Esophagus squamous epithelium (tissue), 5 donors: ENCODE results near the gene MOB3B. TPM values are rescaled to one million over a fixed set of nuclear protein-coding genes. Genes with fewer than 3 reads are reported as not detected.

Experiments
- DNase-seq: peaks from one replicate; lab custom pipeline; 2025; lab: John Stamatoyannopoulos, UW
- H3K27ac ChIP-seq, 4 donors: fragments of 200-600 bp; sonication (generic); one replicate each; pipeline ENCODE4 v1.5.1; 2016 to 2019; ENCODE audit warnings: mild to moderate bottlenecking in 1 of 4
- H3K27me3 ChIP-seq, 4 donors: fragments of 200-600 bp; sonication (generic); 1 replicate in 3 of 4; 2 replicates in 1 of 4; pipeline versions ENCODE4 v1.5.1 to v1.6.0; 2017 to 2021; ENCODE audit warnings: antibody characterized with exemption in 1 of 4
- H3K36me3 ChIP-seq, 3 donors: fragments of 200-600 bp; sonication (generic); one replicate each; pipeline ENCODE4 v1.5.1; 2016 to 2019
- H3K4me1 ChIP-seq, 3 donors: fragments of 200-600 bp; sonication (generic); one replicate each; pipeline ENCODE4 v1.5.1; 2017 to 2019
- H3K4me3 ChIP-seq, 4 donors: fragments of 200-600 bp; sonication (generic); 1 replicate in 3 of 4; 2 replicates in 1 of 4; pipeline ENCODE4 v1.5.1; 2016 to 2019; ENCODE audit warnings: mild to moderate bottlenecking in 2 of 4, moderate library complexity in 1 of 4
- H3K9me3 ChIP-seq, 3 donors: fragments of 200-600 bp; sonication (generic); one replicate each; pipeline ENCODE4 v1.5.1; 2016 to 2019
- CTCF ChIP-seq, 6 experiments: fragments of 450-650 bp in 4 of 6; fragments of 200-600 bp in 2 of 6; sonication (generic) in 2 of 6; IDR thresholded peaks; one replicate each; pipeline ENCODE4 v1.5.1; 2016 to 2019; ENCODE audit warnings: antibody characterized with exemption in 6 of 6, mild to moderate bottlenecking in 4 of 6, moderate library complexity in 4 of 6
- POLR2A ChIP-seq, 4 donors: fragments of 450-650 bp; IDR thresholded peaks; one replicate each; pipeline ENCODE4 v1.6.1; 2017; ENCODE audit warnings: antibody characterized with exemption in 4 of 4, mild to moderate bottlenecking in 4 of 4, moderate library complexity in 3 of 4
- WGBS, 2 donors: methylation state at CpG; one replicate each; pipeline ENCODE4 v1.1.5; 2018; 5-methylcytosine and 5-hydroxymethylcytosine counted together
- intact Hi-C: fragments of 100-400 bp; cut with DNase I; formaldehyde crosslinking; loops from one replicate; pipeline ENCODE4 v1.15.0; 2022
- total RNA-seq, 4 donors: library from RNA; depleted of rRNA; stranded (reverse); fragments of >200 nt; gene quantifications; one replicate each; pipeline ENCODE4 v1.1.0, GENCODE V29; 2016
- donor health status: DM: yes; HTN: yes; CAD: no.

Gene MOB3B
- total RNA-seq, 4 donors from 2014 or later: 2.2 to 7.6 (median 5.2) TPM

GRCh38 chr9:27340285-27340674 is 189.3 kb downstream of the MOB3B start:
- intact Hi-C loops: no loop called here
- no peak for DNase-seq
- H3K4me1 ChIP-seq: peaks cover 0 to 61% (median 45%) of the 10 kb centered on the region in 3 donors
- H3K36me3 ChIP-seq: no peaks in the 10 kb centered on the region
- H3K27me3 ChIP-seq: no peaks in the 10 kb centered on the region
- H3K9me3 ChIP-seq: no peaks in the 10 kb centered on the region
- TF ChIP-seq CTCF (IDR thresholded peaks at IDR 0.05): no peak
- TF ChIP-seq POLR2A (IDR thresholded peaks at IDR 0.05): no peak
- H3K27ac ChIP-seq: peak overlapping the region in 3 of 4 donors; percentile 37 to 76 (median 55)
- WGBS, 2 donors: 56 to 67% methylated on average over 5 of the region's 5 CpGs
- H3K4me3 ChIP-seq: no peak overlapping the region

- 51 to 68% methylated on average over 11 of the region's 11 CpGs for WGBS, 2 donors
- Histone ChIP-seq H3K27ac (peak overlapping the region; percentile 22 to 76 (median 46)), H3K4me1 (peaks cover 0 to 61% (median 45%) of the 10 kb centered on the region in 3 donors), H3K36me3 (no peaks in the 10 kb centered on the region), H3K9me3 (no peaks in the 10 kb centered on the region), H3K4me3 (no peak overlapping the region), H3K27me3 (no peaks in the 10 kb centered on the region)
- no peak for DNase-seq
- intact Hi-C loops: no loop called here
- TF ChIP-seq CTCF (IDR thresholded peaks at IDR 0.05) (no peak), POLR2A (IDR thresholded peaks at IDR 0.05) (no peak)
These were observed 189.8 kb downstream of the MOB3B start for GRCh38 chr9:27339661-27340284.

- TF ChIP-seq CTCF (IDR thresholded peaks at IDR 0.05) (no peak), POLR2A (IDR thresholded peaks at IDR 0.05) (no peak)
- intact Hi-C loops: no loop called here
- WGBS, 2 donors: 45 to 62% methylated on average over 7 of the region's 9 CpGs
These were observed 191.1 kb downstream of the MOB3B start for GRCh38 chr9:27338527-27338903.

GRCh38 chr9:27337833-27338526 is 191.6 kb downstream of the MOB3B start:
- DNase-seq: no peak
- TF ChIP-seq POLR2A (IDR thresholded peaks at IDR 0.05) (no peak), CTCF (IDR thresholded peaks at IDR 0.05) (no peak)
- Histone ChIP-seq H3K27ac (peak overlapping the region; percentile 5 to 76 (median 46)), H3K4me3 (no peak overlapping the region), H3K27me3 (no peaks in the 10 kb centered on the region), H3K9me3 (no peaks in the 10 kb centered on the region), H3K4me1 (peaks cover 0 to 69% (median 51%) of the 10 kb centered on the region in 3 donors), H3K36me3 (no peaks in the 10 kb centered on the region)
- intact Hi-C loops: no loop called here
- WGBS, 2 donors: 51 to 60% methylated on average over 4 to 5 of the region's 5 CpGs

More at GRCh38 chr9:27338527-27338903, 191.1 kb downstream of the MOB3B start:
- peak overlapping the region; percentile 5 to 76 (median 46) for H3K27ac ChIP-seq
- no peaks in the 10 kb centered on the region for H3K27me3 ChIP-seq
- no peak overlapping the region for H3K4me3 ChIP-seq
- H3K36me3 ChIP-seq: no peaks in the 10 kb centered on the region
- no peak for DNase-seq
- H3K9me3 ChIP-seq: no peaks in the 10 kb centered on the region
- peaks cover 0 to 65% (median 48%) of the 10 kb centered on the region in 3 donors for H3K4me1 ChIP-seq

- H3K9me3 ChIP-seq: no peaks in the 10 kb centered on the region
- intact Hi-C loops: no loop called here
- H3K4me1 ChIP-seq: peaks cover 0 to 66% (median 51%) of the 10 kb centered on the region in 3 donors
- H3K4me3 ChIP-seq: no peak overlapping the region
- H3K27me3 ChIP-seq: no peaks in the 10 kb centered on the region
- H3K27ac ChIP-seq: peak overlapping the region in 2 of 4 donors; percentile 55 to 76
- DNase-seq: no peak
- TF ChIP-seq POLR2A (IDR thresholded peaks at IDR 0.05): no peak
- no peak for TF ChIP-seq CTCF (IDR thresholded peaks at IDR 0.05)
- 77 to 78% methylated on average over 3 of the region's 3 CpGs for WGBS, 2 donors
- H3K36me3 ChIP-seq: no peaks in the 10 kb centered on the region
These were observed 192.4 kb downstream of the MOB3B start for GRCh38 chr9:27337236-27337635.
